Stimulated activated CD4-positive, alpha-beta T cell treated with anti-CD3 and anti-CD28 coated beads, TNF-alpha, amount 100 ng/mL, for 24 hours (primary cell): Measurements from ENCODE around the gene FBLN1.
"Not testable (repeated sequence)": the region's sequence is repeated elsewhere in the genome, so short reads cannot be mapped to it uniquely, and the experiment has no call there.

Experiments
- DNase-seq, 3 experiments: peaks; one replicate each; pipeline ENCODE4 v3.0.0-alpha.2; 2020; ENCODE audit warnings: low read depth in 3 of 3

The FBLN1 gene

DNA sequence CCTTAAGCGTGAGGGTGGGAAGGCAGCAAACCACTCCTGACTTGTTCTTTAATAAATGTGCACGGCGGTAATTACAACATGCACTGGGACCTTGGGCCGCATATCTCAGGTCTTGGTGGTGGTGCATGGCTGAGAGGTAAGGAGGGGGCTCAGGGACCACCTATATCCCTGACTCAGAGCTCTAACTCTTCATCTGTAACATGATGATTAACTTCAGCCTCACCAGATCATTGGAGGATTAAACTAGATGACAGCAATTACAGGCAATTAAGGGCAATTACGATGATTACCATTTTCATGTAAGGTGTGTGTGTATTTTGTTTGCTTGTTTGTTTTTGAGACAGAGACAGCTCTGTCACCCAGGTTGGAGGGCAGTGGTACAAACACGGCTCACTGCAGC, 45.0 kb downstream of the FBLN1 start:
- DNase-seq = no peak

- no peak for DNase-seq
Measured at GRCh38 chr22:45548247-45548840, 45.7 kb downstream of the FBLN1 start.

- no peak for DNase-seq
Measured at GRCh38 chr22:45548991-45549761, 46.5 kb downstream of the FBLN1 start.

- DNase-seq = no peak
Measured at GRCh38 chr22:45549762-45550378, 47.2 kb downstream of the FBLN1 start.

- DNase-seq = no peak
Measured at GRCh38 chr22:45550416-45550815, 47.7 kb downstream of the FBLN1 start.

DNA sequence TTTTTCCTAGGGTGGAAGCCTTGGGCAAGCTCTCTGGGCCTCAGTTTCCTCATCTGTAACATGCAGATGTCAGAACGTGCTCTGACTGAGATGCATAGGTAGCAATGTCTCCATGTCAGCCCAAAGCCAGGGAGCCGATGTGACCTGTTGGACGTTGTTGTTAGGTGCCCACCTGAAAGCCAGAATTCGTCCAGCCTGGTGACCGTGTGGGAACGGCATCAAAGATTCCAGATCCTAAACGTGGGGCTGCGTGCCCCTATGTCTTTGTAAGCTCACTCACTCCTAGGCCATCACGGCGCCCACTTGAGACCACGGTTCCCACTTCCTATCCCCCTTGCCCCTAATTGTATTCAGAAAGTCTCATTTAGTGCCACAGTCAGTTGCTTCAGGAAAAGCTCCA, 48.2 kb downstream of the FBLN1 start:
- DNase-seq = no peak

DNA sequence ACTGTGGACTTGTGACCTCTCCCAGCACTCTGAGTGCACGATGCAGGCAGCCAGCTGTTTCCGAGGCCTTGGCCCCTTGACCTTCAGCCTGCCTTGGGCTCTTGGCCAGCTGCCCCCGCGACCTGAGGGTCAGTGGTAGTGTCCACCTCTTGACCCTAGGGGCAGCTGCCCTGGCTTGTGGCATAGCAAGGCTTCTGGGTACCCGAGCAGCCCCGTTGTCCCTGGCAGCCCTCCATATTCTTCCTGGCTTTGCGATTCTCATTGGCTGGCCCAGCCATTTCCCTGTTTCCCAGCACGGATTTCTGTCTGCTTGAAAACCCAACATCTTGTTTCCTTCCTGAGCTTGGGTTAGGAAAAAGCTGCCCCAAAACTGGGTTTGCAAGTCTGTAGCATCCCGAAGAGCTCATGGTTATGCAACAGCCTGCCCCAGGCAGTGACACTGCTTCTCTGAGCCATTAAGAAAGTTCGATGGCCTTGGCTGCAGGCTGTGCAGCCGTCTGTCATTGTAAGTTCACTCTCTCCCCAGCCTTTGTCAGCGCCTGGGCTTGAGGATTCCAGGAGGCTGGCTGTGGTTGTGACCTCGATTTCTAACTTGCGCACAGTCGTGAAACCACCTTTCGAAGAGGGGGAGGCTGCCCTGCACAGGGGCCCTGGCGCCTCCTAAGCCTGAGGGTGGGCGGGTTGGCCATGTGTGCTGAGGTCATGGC, 48.8 kb downstream of the FBLN1 start:
- DNase-seq = no peak

DNA sequence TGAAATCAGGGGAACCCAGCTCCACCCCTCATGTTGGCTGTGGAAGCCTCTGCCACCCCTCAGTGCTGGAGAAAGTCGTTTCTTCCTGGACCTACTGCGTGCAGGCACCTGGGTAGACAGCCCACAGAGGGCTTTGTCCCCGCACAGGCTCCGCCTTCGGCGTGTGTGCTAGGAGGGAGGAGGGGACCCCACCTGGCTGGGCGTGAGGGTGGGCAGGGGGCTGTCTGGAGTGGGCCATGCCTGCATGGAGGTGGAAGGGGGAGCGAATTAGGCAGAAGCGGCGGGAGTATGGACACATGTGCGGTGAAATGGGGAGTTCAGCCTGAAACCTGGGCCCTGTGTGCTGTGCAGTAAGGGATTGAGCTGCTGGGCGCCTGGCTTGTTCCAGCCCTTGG, 49.3 kb downstream of the FBLN1 start:
- DNase-seq = no peak

DNA sequence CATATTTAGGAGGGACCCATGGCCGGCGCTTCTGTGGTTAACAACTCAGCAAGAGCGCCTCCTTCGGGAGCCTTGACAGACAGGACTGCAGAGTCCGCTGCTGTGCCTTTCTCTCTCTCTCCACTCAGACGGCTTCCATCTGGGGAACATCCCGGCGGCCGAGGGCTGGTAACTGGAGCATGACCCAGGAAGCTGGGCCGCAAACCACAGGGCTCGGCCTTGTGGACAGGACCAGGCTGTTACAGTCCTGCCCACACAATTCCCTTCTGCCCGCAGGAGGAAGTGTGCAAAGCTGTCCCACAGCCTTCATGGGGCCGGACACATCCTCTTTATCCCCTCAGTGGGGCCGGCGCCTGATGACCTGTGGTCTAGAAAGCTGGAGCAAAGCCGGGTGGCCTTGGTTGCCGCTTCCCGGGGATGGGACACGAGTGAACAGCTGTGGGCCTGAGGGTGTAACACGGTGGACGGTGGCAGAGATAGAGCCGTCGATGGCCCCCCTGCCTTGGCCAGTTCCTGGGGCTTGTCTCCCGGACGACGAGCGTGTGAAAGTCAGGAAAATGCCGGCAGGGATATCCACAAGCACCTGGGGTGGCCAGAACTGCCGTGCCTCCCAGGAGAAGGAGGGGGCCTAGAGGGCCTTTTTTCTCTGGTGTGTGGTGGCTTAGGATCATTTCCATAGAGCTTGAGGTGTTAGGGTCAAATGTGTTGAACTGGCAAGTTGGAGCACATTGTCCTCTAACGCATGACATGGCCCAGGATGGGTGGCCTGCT, 50.1 kb downstream of the FBLN1 start:
- DNase-seq = no peak

DNA sequence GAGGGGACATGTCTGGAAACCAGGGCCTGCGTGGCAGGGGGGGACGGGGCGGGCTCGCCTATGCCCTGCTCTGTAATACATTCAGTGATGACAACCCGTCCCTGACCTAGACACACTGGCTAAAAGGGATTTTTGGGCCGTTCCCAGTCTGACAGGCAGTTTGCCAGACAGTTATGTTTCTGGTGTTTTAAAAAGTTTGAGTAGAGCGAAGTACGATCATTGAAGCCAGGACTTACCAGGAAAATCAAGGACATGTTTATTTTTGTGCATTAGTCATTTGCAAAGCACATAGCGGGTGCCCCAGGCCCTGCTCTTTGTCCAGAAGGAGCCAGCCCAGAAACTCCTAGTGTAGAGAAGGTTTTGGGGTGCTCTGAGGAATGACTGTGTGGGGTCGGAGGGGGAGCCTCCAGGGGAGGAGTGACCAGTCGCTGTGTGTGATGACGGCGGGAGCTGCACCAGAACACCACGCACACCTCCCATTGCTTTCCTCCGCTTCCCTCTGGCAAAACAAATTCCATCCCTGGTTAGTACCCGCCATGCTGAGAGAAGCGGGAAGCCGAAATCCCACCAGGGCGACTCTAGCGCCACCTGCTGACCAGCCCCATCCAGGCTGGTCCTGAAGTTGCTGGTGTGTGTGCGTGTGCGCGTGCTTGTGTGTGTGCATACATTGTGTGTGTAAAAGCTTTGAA, 50.8 kb downstream of the FBLN1 start:
- DNase-seq = peak; percentile 18 to 58 (median 22)

DNA sequence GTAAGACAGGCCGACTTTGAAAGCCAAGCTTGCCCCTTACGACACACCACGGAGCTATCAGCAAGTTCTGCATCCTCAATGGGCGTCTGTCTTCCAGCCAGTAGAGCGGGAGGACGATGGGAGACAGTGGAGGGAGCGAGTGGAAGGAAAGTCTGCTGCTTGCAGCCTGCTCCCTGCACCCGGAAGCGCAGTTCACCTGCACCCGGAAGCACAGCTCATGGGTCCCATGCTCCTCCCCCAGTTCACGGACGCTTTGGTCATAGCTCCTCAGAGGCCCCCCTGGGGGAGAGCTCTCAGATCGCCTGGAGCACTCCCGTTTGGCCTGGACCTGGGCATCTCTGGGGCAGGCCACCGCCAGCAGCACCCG, 51.3 kb downstream of the FBLN1 start:
- no peak for DNase-seq

DNA sequence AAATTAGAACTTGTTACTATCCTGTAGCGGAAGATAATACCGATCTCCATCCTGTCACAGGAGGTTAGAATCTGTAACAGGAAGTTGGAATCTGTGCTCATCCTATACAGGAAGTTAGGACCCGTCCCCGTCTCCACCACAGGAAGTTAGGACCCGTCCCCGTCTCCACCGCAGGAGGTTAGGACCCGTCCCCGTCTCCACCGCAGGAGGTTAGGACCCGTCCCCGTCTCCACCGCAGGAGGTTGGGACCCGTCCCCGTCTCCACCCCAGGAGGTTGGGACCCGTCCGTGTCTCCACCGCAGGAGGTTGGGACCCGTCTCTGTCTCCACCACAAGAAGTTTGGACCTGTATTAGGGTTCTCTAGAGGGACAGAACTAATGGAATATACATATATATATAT, 52.2 kb downstream of the FBLN1 start:
- no peak for DNase-seq

DNA sequence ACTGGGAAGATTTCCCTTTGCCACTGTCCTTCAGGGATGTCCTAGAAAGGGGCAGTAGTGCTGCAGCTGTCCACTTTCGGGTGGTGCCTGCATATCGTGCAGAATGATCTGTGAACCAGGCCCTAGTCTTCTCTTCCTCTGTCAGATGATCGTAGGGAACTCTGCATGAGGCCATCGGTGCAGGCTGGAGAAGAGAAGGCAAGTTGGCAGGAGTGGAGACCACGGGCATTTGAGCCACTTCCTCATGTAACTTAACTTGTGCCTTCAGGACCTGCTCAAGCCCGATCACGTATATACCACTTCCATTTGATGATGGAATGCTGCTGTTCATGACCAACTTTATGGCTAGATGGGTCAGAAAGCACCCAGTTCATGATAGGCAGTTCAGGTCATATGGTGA, 55.2 kb downstream of the FBLN1 start:
- not testable (repeated sequence) for DNase-seq

- DNase-seq = not testable (repeated sequence)
Measured at GRCh38 chr22:45560092-45560491, 57.4 kb downstream of the FBLN1 start.

- DNase-seq = not testable (repeated sequence)
Measured at GRCh38 chr22:45560761-45561160, 58.1 kb downstream of the FBLN1 start.

DNA sequence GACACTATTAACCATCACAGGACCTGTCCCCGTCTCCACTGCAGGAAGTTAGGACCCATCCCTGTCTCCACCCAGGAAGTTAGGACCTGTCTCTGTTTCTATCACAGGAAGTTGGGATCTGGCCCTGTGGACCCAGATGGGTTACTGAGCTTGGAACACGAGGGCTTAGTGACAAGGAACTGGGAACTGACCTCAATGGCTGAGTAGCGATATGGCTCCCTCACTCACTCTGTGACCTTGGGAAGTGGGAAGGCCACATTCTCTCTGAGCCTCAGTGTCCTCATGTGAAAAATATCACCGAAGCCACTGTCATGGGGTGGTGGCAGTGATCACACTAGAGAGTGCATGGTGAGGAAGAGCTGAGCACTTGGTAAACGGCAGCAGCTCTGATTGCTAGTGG, 59.4 kb downstream of the FBLN1 start:
- DNase-seq = no peak

DNA sequence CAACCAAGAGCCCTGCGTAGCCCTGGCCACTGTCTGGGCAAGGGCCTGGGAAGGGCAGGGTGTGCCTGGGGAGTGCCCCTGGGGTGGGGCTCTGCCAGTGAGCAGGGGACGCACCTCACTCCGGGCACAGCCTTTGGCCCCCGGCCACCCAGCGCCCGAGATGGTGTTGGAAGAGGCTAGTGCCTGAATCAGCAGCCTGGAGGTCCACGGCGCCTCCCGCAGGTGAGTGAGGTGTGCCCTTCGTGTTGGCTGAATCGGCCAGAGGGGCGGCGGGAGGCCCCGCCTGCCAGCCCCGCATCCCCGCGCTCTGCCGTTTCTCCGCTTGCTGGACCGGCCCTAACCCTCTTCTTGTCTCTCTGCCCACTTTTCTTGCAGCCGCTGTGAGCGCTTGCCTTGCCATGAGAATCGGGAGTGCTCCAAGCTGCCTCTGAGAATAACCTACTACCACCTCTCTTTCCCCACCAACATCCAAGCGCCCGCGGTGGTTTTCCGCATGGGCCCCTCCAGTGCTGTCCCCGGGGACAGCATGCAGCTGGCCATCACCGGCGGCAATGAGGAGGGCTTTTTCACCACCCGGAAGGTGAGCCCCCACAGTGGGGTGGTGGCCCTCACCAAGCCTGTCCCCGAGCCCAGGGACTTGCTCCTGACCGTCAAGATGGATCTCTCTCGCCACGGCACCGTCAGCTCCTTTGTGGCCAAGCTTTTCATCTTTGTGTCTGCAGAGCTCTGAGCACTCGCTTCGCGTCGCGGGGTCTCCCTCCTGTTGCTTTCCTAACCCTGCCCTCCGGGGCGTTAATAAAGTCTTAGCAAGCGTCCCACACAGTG, 60.1 kb downstream of the FBLN1 start:
- no peak for DNase-seq

- DNase-seq = no peak
Measured at GRCh38 chr22:45563362-45564040, 60.8 kb downstream of the FBLN1 start.

- DNase-seq = no peak
Measured at GRCh38 chr22:45564349-45565030, 61.8 kb downstream of the FBLN1 start.
